Prostate gland (tissue), 2 donors: ENCODE measurements around the gene PHC2. TPM values are rescaled to one million over a fixed set of nuclear protein-coding genes. Genes with fewer than 3 reads are reported as not detected.

Experiments used
- DNase-seq: peaks from one replicate; pipeline ENCODE4 v3.0.0-alpha.2; 2019; ENCODE audit warnings: low spot score
- H3K27ac ChIP-seq, 2 donors: fragments of 200-600 bp; sonication (generic); 2 replicates each; pipeline ENCODE4 v1.5.1; 2017 to 2019
- H3K27me3 ChIP-seq: fragments of 200-600 bp; sonication (generic); replicated peaks from 2 replicates; pipeline ENCODE4 v1.5.1; 2019; ENCODE audit not compliant: insufficient read depth
- H3K36me3 ChIP-seq, 2 donors: fragments of 200-600 bp; sonication (generic); 1 replicate in 1 of 2; 2 replicates in 1 of 2; pipeline versions ENCODE4 v1.5.1 to v1.8.1; 2017 to 2019
- H3K4me1 ChIP-seq: fragments of 200-600 bp; sonication (generic); replicated peaks from 2 replicates; pipeline ENCODE4 v1.5.1; 2019
- H3K4me3 ChIP-seq, 2 donors: fragments of 200-600 bp; sonication (generic); 2 replicates each; pipeline ENCODE4 v1.5.1; 2017 to 2019
- H3K9me3 ChIP-seq: fragments of 200-600 bp; sonication (generic); 2 replicates; pipeline ENCODE4 v1.5.1; 2017
- POLR2A ChIP-seq: fragments of 450-650 bp; IDR thresholded peaks from one replicate; pipeline ENCODE4 v1.6.1; 2016; ENCODE audit warnings: antibody characterized with exemption, mild to moderate bottlenecking
- POLR2AphosphoS5 ChIP-seq: sonication (generic); formaldehyde crosslinking; IDR thresholded peaks from one replicate; pipeline ENCODE4 v1.6.1; 2017; ENCODE audit warnings: antibody characterized with exemption
- WGBS: methylation state at CpG from one replicate; pipeline ENCODE4 v1.1.5; 2018; 5-methylcytosine and 5-hydroxymethylcytosine counted together
- intact Hi-C: fragments of 100-400 bp; cut with DNase I; formaldehyde crosslinking; loops from one replicate; pipeline ENCODE4 v1.14.2; 2022
- total RNA-seq, 2 donors: library from RNA; depleted of rRNA; stranded (reverse); fragments of >200 nt; gene quantifications; one replicate each; pipeline ENCODE4 v1.1.0, GENCODE V29; 2016
- TF ChIP-seq, protein P1 (sequence below), 4 experiments: fragments of 200-600 bp in 2 of 4; fragments of 450-650 bp in 2 of 4; sonication (generic) in 2 of 4; IDR thresholded peaks; 1 replicate in 3 of 4; 2 replicates in 1 of 4; pipeline ENCODE4 v1.5.1; 2016 to 2019; ENCODE audit warnings: antibody characterized with exemption in 4 of 4, mild to moderate bottlenecking in 2 of 4, moderate library complexity in 2 of 4

PHC2 gene
- total RNA-seq, 2 donors from 2014 or later = 75.0 to 131 TPM

DNA sequence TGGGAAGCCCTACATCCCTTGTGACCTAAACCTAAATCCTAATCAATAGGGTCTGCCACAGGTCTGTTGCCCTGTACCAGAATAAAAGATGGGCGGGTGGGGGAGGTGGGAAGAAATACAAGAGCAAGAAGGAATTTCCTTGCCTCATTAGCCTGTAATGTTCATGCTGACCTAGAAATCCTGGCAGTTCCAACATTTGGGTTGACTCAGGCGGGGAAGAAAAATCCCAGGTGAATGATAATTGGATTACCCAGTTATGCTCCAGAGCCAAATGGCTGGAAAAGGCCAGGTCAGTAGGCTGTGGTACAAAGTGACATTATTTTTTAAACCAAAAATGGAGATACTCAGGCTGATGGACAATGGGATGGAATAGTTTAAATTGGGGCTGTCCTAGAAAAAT, 82.7 kb downstream of the PHC2 start:
- 26% methylated on average over 2 of the region's 2 CpGs for WGBS
- no peaks in the 10 kb centered on the region for H3K27me3 ChIP-seq
- DNase-seq = no peak
- peak overlapping the region; percentile 91 to 96 for H3K4me3 ChIP-seq
- intact Hi-C loops = no loop called here
- H3K27ac ChIP-seq = peak overlapping the region; percentile 95 to 97
- no peaks in the 10 kb centered on the region for H3K9me3 ChIP-seq
- H3K4me1 ChIP-seq = peaks cover 9% of the 10 kb centered on the region
- no peaks in the 10 kb centered on the region for H3K36me3 ChIP-seq
- TF ChIP-seq, protein P1, sequence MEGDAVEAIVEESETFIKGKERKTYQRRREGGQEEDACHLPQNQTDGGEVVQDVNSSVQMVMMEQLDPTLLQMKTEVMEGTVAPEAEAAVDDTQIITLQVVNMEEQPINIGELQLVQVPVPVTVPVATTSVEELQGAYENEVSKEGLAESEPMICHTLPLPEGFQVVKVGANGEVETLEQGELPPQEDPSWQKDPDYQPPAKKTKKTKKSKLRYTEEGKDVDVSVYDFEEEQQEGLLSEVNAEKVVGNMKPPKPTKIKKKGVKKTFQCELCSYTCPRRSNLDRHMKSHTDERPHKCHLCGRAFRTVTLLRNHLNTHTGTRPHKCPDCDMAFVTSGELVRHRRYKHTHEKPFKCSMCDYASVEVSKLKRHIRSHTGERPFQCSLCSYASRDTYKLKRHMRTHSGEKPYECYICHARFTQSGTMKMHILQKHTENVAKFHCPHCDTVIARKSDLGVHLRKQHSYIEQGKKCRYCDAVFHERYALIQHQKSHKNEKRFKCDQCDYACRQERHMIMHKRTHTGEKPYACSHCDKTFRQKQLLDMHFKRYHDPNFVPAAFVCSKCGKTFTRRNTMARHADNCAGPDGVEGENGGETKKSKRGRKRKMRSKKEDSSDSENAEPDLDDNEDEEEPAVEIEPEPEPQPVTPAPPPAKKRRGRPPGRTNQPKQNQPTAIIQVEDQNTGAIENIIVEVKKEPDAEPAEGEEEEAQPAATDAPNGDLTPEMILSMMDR (IDR thresholded peaks at IDR 0.05) = no peak
- TF ChIP-seq POLR2A (no peak), POLR2AphosphoS5 (no peak)

DNA sequence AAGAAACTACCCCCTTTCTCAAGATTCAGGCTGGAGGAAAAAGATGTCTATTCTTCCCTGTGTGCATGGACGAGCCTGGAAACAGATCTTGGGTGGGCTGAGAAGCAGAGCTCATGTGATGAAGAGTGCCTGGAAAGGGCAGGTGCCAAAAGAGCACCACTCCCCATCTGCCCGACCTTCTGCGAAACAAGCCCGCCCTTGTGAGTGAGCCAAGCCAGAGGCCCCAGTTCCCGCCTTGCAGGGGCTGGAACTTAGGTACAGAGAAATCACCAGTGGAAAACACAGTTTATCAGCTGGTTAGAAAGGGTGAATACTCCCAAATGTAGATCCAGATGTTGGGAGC, 83.3 kb downstream of the PHC2 start:
- no peaks in the 10 kb centered on the region for H3K27me3 ChIP-seq
- intact Hi-C loops = no loop called here
- no peaks in the 10 kb centered on the region for H3K36me3 ChIP-seq
- no peaks in the 10 kb centered on the region for H3K9me3 ChIP-seq
- WGBS = 16% methylated on average over 5 of the region's 5 CpGs
- TF ChIP-seq POLR2A (no peak), POLR2AphosphoS5 (no peak)
- TF ChIP-seq, protein P1 (IDR thresholded peaks at IDR 0.05) = no peak
- no peak for DNase-seq
- peaks cover 14% of the 10 kb centered on the region for H3K4me1 ChIP-seq
- H3K4me3 ChIP-seq = peak overlapping the region; percentile 91 to 96
- peak overlapping the region; percentile 95 to 97 for H3K27ac ChIP-seq

DNA sequence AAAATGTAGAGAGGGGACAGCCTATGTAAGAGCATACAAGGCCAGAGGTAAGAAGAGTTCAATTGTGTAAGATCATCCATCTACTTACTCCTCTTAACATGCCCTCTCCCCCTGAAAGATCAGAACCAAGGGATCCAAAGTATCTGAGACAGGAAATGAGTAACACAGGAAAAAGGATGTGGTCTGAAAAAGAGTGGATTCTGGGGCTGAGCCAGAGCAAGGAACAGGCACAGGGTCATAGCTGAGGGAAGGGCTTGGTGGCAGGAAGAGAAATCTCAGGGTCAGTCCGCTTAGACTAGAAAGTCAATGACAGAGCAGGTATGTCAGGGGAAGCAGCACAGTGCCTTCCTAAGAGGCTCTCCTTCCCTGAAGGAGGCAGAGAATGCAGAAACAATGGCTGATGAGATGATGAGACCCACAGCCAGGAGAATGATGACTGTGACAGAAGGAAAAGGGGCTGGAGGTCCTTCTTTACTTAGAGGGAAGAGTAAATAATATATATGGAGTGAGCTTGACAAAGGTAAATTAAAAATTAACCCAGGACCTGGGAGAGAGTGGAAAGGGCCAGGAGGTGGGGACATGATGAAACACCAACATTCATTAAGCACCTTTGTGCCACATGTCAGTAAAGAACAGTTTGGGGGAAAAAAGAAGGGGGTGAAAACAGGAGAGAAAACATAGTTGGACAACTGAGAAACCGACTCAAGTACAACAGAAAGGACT, 83.8 kb downstream of the PHC2 start:
- Histone ChIP-seq H3K9me3 (no peaks in the 10 kb centered on the region), H3K4me3 (peak overlapping the region; percentile 91 to 96), H3K36me3 (no peaks in the 10 kb centered on the region), H3K27me3 (no peaks in the 10 kb centered on the region), H3K4me1 (peaks cover 19% of the 10 kb centered on the region), H3K27ac (peak overlapping the region; percentile 95 to 97)
- no peak for DNase-seq
- intact Hi-C loops = no loop called here
- TF ChIP-seq POLR2AphosphoS5 (peak; percentile 73), POLR2A (peak; percentile 49)
- TF ChIP-seq, protein P1 (IDR thresholded peaks at IDR 0.05) = no peak
- WGBS = 10% methylated on average over 2 of the region's 2 CpGs

DNA sequence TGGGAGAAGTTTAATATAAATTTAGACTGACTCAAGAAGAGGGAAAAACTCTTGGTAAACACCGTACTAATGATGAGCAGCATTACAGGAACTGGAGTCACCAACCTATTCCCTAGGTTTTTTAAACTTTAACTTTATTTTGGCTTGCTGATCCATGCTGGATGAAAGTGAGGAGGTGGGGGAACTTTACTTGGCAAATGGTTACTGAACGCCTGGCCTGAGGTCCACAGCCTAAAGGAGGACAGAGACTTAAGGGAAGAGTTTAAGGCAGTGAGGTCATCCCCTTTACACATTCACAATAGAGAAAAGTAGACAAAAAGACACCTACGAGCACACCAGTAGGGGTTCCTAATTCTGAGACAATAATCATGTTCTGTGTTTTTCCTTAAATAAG, 84.4 kb downstream of the PHC2 start:
- no peak for DNase-seq
- peaks cover 25% of the 10 kb centered on the region for H3K4me1 ChIP-seq
- intact Hi-C loops = no loop called here
- H3K27me3 ChIP-seq = no peaks in the 10 kb centered on the region
- WGBS = 23% methylated on average over 3 of the region's 3 CpGs
- no peak overlapping the region for H3K4me3 ChIP-seq
- TF ChIP-seq POLR2AphosphoS5 (no peak), POLR2A (no peak)
- TF ChIP-seq, protein P1 (IDR thresholded peaks at IDR 0.05) = no peak
- H3K9me3 ChIP-seq = no peaks in the 10 kb centered on the region
- peak overlapping the region; percentile 95 to 97 for H3K27ac ChIP-seq
- H3K36me3 ChIP-seq = no peaks in the 10 kb centered on the region
